ENCODE measurements around the gene TBC1D22A. TPM values are rescaled to one million over a fixed set of nuclear protein-coding genes. Genes with fewer than 3 reads are reported as not detected.

The TBC1D22A gene
- total and polyA plus RNA-seq, 9 of the 15 experiments (the other 6 are each of a cell fraction or from before 2014, with no cell fraction given) = 0.20 to 11.5 (median 5.2) TPM

- no peak for TF ChIP-seq TOE1 (IDR thresholded peaks at IDR 0.05; ENCODE audit: borderline replicate concordance)
- no peak for TF ChIP-seq TOE1 (CRISPR knock-in tag; IDR thresholded peaks at IDR 0.05; ENCODE audit: borderline replicate concordance, low read depth)
- peak; percentile 81 for TF ChIP-seq CBFA2T2 (conservative IDR thresholded peaks at IDR 0.05)
- no peak for TF ChIP-seq BRCA1 (IDR thresholded peaks at IDR 0.05)
- TF ChIP-seq BRCA1 (CRISPR knock-in tag; IDR thresholded peaks at IDR 0.05) = no peak
- no peak for TF ChIP-seq ZNF146 (CRISPR knock-in tag; IDR thresholded peaks at IDR 0.05; ENCODE audit: unreplicated experiment)
- TF ChIP-seq PHF8 (IDR thresholded peaks at IDR 0.05; ENCODE audit: borderline replicate concordance, low read length) = 0 out of 2 replicates have a peak, but pooled peaks have one; percentile 12
- peak in 1 of 2 experiments; percentile 58; a peak in 2 of 4 replicates for TF ChIP-seq MNT (conservative IDR thresholded peaks at IDR 0.05)
- TF ChIP-seq ZBTB49 (CRISPR knock-in tag; IDR thresholded peaks at IDR 0.05; ENCODE audit: borderline replicate concordance) = no peak
- no peak for TF ChIP-seq CAMTA2 (CRISPR knock-in tag; conservative IDR thresholded peaks at IDR 0.05)
- no peak for TF ChIP-seq FOXA3 (CRISPR knock-in tag; conservative IDR thresholded peaks at IDR 0.05 in 1 of 2, IDR thresholded peaks at IDR 0.05 in 1 of 2)
- no peak for TF ChIP-seq MTF1 (CRISPR knock-in tag; IDR thresholded peaks at IDR 0.05; ENCODE audit: borderline replicate concordance)
- no peak for TF ChIP-seq ZC3H11A (IDR thresholded peaks at IDR 0.05; ENCODE audit: low read depth, low read length)
- no peak for TF ChIP-seq ZNF436 (CRISPR knock-in tag; IDR thresholded peaks at IDR 0.05)
- TF ChIP-seq RERE (CRISPR knock-in tag; IDR thresholded peaks at IDR 0.05; ENCODE audit: borderline replicate concordance) = no peak
- TF ChIP-seq CHD1 (IDR thresholded peaks at IDR 0.05; ENCODE audit: low read length) = no peak
- TF ChIP-seq GTF2A2 (tag; IDR thresholded peaks at IDR 0.05) = no peak
These were observed 172.5 kb downstream of the TBC1D22A start (continued) for GRCh38 chr22:46934746-46935491.

All from K562 (cell line).